NCI-H187 treated with DMSO at 0.1 percent for 48 hours (cell line): ENCODE measurements around the gene TRIML1.
"Not testable (repeated sequence)": the region's sequence is repeated elsewhere in the genome, so short reads cannot be mapped to it uniquely, and the experiment has no call there.

Experiments
- DNase-seq: peaks from one replicate; lab custom pipeline; 2025; lab: John Stamatoyannopoulos, UW

The TRIML1 gene

DNA sequence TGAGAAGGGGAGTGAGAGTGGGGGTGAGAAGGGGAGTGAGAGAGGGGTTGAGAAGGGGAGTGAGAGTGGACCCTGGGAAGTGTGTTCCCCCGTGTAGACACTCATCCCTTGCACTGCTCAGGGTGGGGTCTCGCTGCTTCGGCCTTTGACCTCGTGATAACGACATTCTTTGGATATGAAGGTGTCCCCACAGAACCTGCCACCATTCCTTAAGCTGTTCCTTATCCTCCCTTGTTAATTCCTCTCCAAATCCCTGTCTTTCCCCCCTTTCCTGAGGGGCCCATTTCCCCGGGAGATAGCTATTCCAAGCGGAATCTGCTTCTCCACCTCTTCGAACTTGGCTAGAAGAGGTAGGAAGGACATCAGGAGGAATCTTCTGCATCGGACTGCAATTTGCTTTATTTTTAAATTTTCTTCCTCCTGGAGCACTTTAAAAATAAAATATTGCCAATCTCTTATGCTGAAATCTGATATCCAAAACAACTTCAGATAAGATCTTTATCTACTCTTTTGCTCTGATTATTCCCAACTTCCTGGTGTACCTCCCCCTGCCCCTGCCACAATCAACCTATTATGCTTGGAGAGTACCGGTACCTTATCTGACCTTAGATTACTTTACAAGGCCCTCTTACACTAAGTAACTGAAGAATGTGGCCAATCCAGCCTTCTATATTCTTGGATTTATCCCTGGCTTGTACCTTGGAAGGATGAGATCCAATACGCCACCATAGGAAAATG, 15.6 kb downstream of the TRIML1 start:
- DNase-seq, result no peak

DNA sequence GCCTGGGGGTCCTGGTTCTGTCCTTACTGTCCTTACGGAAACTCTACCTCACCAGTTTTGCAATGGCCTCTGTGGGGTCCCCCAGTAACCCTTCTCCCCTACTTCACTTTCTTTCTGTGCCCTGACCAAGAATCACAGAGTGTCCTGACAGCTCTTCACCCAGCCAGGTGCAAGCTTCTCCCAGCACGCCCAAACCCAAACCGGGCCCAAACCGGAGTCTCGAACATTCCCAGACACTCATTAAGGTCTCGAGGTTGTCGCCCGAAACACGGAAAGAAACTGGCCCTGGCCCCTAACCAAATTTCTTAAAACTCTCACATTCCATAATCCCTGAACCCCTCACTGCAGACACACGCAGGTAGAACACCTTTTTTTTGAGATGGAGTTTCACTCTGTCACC, 19.1 kb downstream of the TRIML1 start:
- no peak for DNase-seq

DNA sequence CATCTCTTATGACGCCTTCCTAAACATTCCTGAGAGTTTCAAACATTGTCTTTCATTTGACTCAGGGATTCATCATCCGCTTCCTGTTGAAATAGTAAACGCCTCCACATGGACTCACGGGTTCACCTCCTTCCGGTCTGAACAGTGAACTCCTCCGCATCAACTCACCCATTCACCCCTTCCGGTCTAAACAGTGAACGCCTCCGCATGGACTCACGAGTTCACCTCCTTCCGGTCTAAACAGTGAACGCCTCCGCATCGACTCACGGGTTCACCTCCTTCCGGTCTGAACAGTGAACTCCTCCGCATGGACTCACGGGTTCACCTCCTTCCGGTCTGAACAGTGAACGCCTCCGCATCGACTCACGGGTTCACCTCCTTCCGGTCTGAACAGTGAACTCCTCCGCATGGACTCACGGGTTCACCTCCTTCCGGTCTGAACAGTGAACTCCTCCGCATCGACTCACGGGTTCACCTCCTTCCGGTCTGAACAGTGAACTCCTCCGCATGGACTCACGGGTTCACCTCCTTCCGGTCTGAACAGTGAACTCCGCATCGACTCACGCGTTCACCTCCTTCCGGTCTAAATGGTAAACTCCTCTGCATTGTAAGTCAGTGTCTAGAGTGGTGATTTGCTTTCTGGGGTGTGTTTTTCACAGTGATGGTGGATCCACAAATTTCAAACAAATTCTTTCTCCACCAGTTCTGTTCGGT, 20.4 kb downstream of the TRIML1 start:
- DNase-seq, result not testable (repeated sequence)

DNA sequence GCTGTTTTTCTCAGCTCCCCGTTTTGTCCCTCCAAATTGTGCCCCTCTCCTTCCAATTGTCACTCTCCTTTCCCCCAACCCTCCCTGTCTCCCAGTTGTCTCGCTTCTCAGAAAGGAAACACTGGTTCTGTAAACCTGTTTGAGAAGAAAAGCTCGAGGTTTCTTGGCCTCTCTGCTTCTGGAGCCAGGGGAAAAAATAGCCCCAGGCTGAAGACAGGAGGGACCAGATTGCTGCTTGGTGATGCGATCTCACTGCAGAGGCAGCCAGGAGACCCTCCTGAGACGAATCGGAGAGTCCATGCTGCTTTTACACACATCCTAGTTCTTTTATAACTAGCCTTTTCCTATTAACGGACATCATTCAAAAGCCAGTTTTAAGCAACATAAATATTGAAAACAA, 21.2 kb downstream of the TRIML1 start:
- DNase-seq, result no peak

DNA sequence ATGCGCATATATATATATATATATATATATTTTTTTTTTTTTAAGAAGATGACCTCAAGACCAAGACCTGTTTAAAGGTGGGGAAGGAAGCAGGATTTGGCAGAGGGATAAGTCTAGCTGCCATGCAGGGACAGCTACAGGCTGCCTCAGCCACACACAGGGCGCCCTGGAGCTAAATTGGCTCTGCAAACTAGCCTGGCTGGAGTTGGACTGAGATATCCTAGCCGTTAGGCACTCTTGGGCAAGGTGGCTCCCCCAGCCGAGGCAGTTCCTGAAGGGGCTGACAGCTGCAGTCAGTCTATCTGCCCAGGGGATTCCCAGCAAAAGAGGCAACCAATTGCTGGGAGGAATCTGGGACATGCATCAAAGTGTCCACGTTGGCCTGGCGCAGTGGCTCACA, 21.9 kb downstream of the TRIML1 start:
- DNase-seq, result no peak

DNA sequence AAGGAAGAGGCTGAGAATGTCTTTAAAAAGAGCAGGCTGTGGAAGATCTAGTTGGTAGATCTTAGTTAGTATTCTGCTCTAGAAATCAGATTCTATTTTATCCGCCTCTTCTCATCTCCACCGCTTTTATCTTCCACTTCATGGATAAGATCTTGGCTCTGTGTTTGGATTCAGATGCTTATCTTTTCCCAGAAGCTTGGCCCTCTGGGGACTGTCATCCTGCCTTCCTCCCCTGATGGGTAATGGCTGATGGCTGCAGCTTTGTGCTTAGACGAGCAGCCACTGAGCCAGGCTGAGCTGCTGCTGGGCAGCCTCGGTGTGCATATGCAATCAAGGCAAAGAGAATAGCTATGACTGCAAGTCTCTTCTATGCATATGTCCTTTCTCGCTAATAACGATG, 23.5 kb downstream of the TRIML1 start:
- no peak for DNase-seq

DNA sequence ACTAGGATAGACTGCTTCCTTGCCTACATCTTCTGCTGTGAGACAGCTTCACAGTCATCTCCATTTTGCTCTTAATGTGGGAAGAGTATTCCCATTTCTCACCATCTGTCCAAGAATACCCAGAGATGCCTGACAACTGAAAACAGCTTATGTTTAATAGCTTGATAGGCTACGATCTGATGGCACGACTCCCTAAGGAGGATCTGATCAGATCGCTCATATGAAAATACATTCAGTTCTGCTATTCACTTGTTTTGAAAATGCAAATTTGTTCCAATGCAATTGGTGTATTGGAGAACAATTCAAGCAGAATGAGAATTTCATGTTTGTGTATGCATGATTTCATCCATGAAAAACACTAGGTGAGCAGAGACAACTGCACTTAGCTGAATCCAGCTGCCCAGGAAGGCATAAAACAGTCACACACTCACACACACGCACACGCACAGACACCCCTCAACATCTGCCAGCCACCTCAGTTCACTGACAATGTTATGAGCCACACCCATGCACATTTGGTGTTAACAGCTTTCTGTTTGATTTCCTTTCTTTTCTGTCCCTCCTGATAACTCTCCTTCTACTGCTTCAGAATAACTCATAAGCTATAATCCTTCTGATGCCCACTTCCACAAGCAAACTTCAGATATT, 29.6 kb downstream of the TRIML1 start:
- DNase-seq, result no peak

DNA sequence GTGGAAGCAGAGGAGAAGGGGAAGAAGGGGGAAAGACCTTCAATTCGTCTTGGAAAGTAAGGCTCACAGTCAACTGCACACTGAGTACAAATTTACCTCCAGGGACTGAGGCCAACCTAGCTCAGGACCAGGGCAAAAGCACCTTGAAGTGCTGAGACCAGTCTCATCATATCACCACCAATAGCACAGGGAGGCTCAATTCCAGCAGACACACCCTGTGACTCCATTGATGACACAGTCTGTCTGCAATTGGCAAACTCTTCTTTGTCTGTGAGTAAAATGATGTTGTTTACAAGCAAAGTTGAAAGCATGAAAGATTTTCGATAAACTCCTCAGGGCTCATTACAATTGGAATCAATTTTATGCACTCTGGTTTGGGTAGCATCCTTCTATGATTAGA, 32.3 kb downstream of the TRIML1 start:
- no peak for DNase-seq

DNA sequence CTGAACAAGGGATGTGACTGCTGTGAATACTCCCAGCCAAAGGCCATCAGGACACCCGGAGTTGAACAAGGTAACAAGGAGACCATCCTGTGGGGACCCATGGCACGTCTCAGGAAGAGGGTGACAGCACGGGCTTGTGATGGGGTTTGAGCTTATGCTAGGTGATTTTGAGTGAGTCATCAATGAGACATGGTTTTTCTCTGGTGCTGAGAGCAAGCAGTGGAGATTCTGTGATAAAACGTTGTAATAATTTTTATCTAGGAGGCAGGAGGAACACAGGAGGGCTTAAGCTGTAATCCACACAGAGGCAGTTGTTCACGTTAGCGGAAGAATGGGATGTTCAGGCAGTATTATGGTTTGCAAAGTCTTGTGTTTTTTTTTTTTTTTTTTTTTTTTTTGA, 36.0 kb downstream of the TRIML1 start:
- no peak for DNase-seq

DNA sequence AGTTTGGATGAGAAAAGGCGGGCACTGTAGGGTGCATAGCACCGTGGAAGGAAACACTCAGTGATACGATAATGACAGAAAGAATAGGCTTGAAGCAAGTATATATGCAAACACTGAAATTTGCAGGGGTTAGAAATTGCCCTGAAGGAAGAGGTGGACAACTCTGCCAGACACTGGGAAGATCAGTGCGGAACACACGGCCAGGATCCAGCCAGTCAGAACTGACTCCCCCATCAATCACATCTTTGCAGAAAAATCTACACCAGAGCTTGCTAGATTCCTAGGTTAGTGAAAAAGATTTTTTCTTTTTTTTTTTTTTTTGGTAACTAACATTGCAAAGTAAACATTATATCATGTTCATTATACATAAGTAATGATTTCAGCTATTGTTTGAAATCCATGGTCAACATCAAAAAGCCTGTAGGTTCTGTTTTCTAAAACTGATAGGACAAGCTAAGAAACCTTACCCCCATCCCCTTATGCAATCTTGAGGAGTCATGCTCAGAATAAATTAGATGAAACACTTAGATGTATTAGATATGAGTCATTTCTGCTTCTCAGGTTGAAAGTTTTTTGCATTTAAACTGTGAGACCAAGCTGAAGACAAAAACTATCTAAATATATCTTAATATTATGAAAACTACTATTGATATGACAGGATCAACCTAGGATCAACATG, 38.9 kb downstream of the TRIML1 start:
- DNase-seq, result no peak

DNA sequence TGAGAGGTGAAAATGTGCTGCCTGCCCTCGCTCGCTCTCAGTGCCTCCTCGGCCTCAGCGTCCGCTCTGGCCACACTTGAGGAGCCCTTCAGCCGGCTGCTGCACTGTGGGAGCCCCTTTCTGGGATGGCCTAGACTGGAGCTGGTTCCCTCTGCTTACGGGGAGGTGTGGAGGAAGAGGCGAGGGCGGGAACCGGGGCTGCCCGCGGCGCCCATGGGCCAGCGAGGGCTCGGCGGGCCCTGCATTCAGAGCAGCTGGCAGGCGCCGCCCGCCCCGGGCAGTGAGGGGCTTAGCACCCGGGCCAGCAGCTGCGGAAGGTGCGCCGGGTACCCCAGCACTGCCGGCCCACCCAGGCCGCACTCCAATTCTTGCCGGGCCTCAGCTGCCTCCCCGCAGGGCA, 39.6 kb downstream of the TRIML1 start:
- DNase-seq, result no peak

DNA sequence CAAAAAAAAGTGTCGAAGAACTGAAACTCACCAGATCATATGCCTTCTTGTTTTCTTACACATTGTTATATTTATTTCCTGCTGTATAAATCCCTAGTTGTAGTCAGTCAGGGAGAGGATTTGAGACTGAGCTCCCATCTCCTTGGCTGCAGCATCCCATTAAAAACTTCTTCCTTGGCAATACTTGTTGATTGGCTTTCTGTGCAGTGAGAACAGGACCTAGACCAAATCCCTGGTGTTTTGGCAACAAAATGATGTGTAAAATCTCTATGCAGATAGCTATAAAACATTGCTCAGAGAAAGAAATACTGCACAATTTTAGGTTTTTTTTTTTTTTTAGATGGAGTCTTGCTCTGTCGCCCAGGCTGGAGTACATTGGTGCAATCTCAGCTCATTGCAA, 47.9 kb downstream of the TRIML1 start:
- no peak for DNase-seq

DNA sequence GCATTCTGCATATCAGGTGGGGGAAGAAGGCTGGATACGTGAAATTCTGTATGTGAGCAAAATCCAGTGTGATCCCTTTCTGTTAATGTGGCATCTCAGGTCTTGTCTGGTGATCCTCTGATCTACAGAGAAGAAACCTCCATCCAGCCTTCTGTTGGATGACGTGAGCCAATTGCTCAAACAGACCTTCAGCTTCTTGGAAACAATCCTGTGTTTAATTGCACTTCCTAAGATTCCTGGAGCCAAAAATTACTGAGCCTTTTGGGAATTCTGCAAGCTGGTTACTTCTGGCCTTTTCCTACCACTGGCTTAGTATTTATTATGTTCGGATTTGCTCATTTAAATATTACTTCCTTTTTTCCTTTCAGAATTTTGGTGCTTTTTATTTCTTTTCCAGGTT, 51.2 kb downstream of the TRIML1 start:
- DNase-seq, result no peak

DNA sequence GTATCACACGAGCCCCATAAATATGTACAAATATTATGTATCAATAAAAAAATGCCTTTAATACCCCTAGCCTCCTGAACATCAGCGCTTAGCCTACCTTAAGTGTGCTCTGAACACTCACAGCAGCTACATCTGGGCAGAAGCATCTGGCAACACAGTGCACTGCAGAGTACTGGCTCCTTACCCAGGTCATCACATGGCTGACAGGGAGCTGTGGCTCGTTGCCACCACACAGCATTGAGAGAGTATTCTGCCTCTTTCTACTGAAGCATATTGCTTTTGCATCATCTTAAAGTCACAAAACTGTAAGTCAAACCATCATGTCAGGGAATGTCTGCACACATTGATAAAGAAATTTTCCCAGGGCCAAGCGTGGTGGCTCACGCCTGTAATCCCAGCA, 55.2 kb downstream of the TRIML1 start:
- no peak for DNase-seq

DNA sequence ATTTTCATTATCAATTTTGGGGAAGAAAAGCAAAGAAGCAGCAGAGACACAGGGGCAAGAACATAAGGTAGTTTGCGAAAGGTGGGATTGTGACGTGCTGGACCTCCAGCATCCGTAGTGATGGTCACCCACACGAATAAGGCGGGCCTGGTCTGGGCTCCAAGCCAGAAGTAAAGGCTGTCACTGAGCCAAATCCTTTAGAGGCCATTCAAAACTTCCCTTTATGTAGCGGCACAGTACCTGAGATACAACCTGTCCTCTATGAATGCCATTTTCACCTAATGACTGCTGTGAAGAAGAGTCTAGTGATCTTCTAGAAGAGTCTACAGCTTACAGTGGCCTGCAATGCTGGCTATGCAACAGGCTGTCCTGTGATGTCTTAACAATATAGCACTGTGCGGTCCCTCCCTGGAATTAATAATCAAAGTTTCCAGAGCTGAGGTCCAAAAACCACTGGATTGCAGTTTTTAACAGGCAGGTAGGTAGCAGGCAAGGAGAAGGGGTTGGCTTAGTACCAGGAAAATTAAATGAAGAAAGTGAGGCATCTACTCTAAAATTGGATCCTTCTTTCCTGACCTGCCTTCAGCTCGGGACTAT, 56.2 kb downstream of the TRIML1 start:
- no peak for DNase-seq

DNA sequence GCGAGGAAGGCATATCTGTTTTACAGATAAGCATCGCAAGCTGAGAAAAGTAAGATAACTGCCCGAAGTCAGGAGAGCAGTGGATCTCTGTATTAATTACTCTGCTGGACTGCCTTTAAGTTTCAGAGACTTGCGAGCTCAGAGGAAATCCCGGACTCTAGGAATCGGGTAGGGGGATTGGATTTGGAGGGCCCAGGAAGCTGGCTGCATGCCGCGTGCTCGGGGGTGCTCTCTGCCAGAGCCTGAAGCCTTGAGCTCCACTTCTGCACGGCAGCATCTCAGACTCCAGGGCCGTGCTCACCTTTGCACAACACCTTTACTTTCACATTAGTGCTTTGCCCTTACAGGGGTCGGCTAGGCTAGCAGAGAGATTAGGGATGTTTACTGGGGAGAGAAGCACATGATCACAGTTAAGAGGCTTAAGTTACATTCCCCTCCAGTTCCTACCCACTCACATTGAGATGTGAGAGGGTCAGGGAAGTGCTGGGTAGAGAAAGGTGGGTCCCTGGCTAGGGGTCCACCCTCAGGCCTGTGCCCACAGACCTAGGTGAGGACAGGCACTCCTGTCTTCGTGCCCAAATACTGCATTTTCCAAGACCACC, 57.0 kb downstream of the TRIML1 start:
- no peak for DNase-seq
